ENCODE results near the gene SLC25A19.

Gene SLC25A19

GRCh38 chr17:75246404-75246803 lies 42.8 kb downstream of the SLC25A19 start:
- Histone ChIP-seq H3K4me1 (peaks cover 71 to 95% (median 87%) of the 10 kb centered on the region in 10 experiments), H3K9ac (peak overlapping the region in 9 of 11 experiments; percentile 27 to 80 (median 71); a peak in 17 of 22 replicates), H3K4me3 (no peak overlapping the region), H3K4me2 (peak overlapping the region; percentile 78 to 96 (median 90); a peak in 21 of 22 replicates), H3K9me3 (replicated peaks in 1 of 11) (no peaks in the 10 kb centered on the region), H4K20me1 (peaks cover 0 to 72% (median 12%) of the 10 kb centered on the region in 11 experiments; a peak in 13 of 22 replicates), H3K27ac (peak overlapping the region in 9 of 11 experiments; percentile 26 to 89 (median 80); a peak in 17 of 22 replicates), H3K27me3 (no peaks in the 10 kb centered on the region), H3K36me3 (peaks cover 51 to 70% (median 61%) of the 10 kb centered on the region in 11 experiments)
- no peak for TF ChIP-seq Cebpa-rat (IDR thresholded peaks at IDR 0.05)

GRCh38 chr17:75245011-75245410 lies 44.2 kb downstream of the SLC25A19 start:
- H3K4me3 ChIP-seq: peak overlapping the region in 7 of 10 experiments; percentile 10 to 53 (median 46); a peak in 13 of 20 replicates
- no peaks in the 10 kb centered on the region for H3K27me3 ChIP-seq
- TF ChIP-seq Cebpa-rat (IDR thresholded peaks at IDR 0.05): no peak
- H3K36me3 ChIP-seq: peaks cover 65 to 84% (median 74%) of the 10 kb centered on the region in 11 experiments
- H3K4me1 ChIP-seq: peaks cover 64 to 94% (median 86%) of the 10 kb centered on the region in 10 experiments
- H3K4me2 ChIP-seq: peak overlapping the region; percentile 78 to 96 (median 90)
- H3K9me3 ChIP-seq (replicated peaks in 1 of 11): no peaks in the 10 kb centered on the region
- H4K20me1 ChIP-seq: peaks cover 0 to 71% (median 10%) of the 10 kb centered on the region in 11 experiments; a peak in 10 of 22 replicates
- peak overlapping the region in 10 of 11 experiments; percentile 12 to 89 (median 80); a peak in 17 of 22 replicates for H3K27ac ChIP-seq
- peak overlapping the region; percentile 23 to 80 (median 70); a peak in 21 of 22 replicates for H3K9ac ChIP-seq

GRCh38 chr17:75244133-75244866 lies 44.9 kb downstream of the SLC25A19 start:
- H3K4me1 ChIP-seq: peaks cover 57 to 87% (median 81%) of the 10 kb centered on the region in 10 experiments
- H3K27ac ChIP-seq: peak overlapping the region in 10 of 11 experiments; percentile 45 to 89 (median 80); a peak in 20 of 22 replicates
- peaks cover 71 to 91% (median 82%) of the 10 kb centered on the region in 11 experiments for H3K36me3 ChIP-seq
- H4K20me1 ChIP-seq: peaks cover 0 to 70% (median 5%) of the 10 kb centered on the region in 11 experiments; a peak in 9 of 22 replicates
- TF ChIP-seq Cebpa-rat (IDR thresholded peaks at IDR 0.05): peak in 6 of 11 experiments; percentile 39 to 62 (median 52); a peak in 8 of 22 replicates
- peak overlapping the region; percentile 78 to 96 (median 90) for H3K4me2 ChIP-seq
- H3K9me3 ChIP-seq (replicated peaks in 1 of 11): no peaks in the 10 kb centered on the region
- peak overlapping the region in 10 of 11 experiments; percentile 23 to 80 (median 70); a peak in 19 of 22 replicates for H3K9ac ChIP-seq
- no peaks in the 10 kb centered on the region for H3K27me3 ChIP-seq
- peak overlapping the region in 6 of 10 experiments; percentile 38 to 53 (median 48); a peak in 13 of 20 replicates for H3K4me3 ChIP-seq

- Histone ChIP-seq H3K27ac (peak overlapping the region in 8 of 11 experiments; percentile 69 to 89 (median 82); a peak in 15 of 22 replicates), H3K4me2 (peak overlapping the region in 9 of 11 experiments; percentile 82 to 96 (median 90); a peak in 16 of 22 replicates), H3K4me3 (no peak overlapping the region), H3K9ac (peak overlapping the region in 8 of 11 experiments; percentile 4 to 79 (median 54); a peak in 6 of 22 replicates), H3K9me3 (replicated peaks in 1 of 11) (no peaks in the 10 kb centered on the region), H3K27me3 (no peaks in the 10 kb centered on the region), H3K36me3 (peaks cover 78 to 99% (median 89%) of the 10 kb centered on the region in 11 experiments), H4K20me1 (peaks cover 0 to 79% (median 14%) of the 10 kb centered on the region in 11 experiments; a peak in 13 of 22 replicates), H3K4me1 (peaks cover 60 to 91% (median 79%) of the 10 kb centered on the region in 10 experiments)
- no peak for TF ChIP-seq Cebpa-rat (IDR thresholded peaks at IDR 0.05)
Measured at GRCh38 chr17:75242461-75243042, 46.7 kb downstream of the SLC25A19 start.

- peaks cover 0 to 84% (median 11%) of the 10 kb centered on the region in 11 experiments; a peak in 13 of 22 replicates for H4K20me1 ChIP-seq
- no peaks in the 10 kb centered on the region for H3K27me3 ChIP-seq
- H3K9ac ChIP-seq: peak overlapping the region in 6 of 11 experiments; percentile 4 to 71 (median 25); a peak in 6 of 22 replicates
- H3K9me3 ChIP-seq (replicated peaks in 1 of 11): no peaks in the 10 kb centered on the region
- TF ChIP-seq Cebpa-rat (IDR thresholded peaks at IDR 0.05): no peak
- H3K4me3 ChIP-seq: no peak overlapping the region
- H3K4me1 ChIP-seq: peaks cover 62 to 92% (median 79%) of the 10 kb centered on the region in 10 experiments
- peak overlapping the region in 4 of 11 experiments; percentile 82 to 96 (median 90); a peak in 6 of 22 replicates for H3K4me2 ChIP-seq
- peaks cover 81 to 99% (median 91%) of the 10 kb centered on the region in 11 experiments for H3K36me3 ChIP-seq
- peak overlapping the region in 8 of 11 experiments; percentile 69 to 89 (median 82); a peak in 15 of 22 replicates for H3K27ac ChIP-seq
Measured at GRCh38 chr17:75241996-75242460, 47.2 kb downstream of the SLC25A19 start.

- H3K9me3 ChIP-seq (replicated peaks in 1 of 11): no peaks in the 10 kb centered on the region
- TF ChIP-seq Cebpa-rat (IDR thresholded peaks at IDR 0.05): no peak
- peaks cover 59 to 92% (median 79%) of the 10 kb centered on the region in 10 experiments for H3K4me1 ChIP-seq
- peak overlapping the region in 8 of 11 experiments; percentile 23 to 89 (median 82); a peak in 13 of 22 replicates for H3K27ac ChIP-seq
- H4K20me1 ChIP-seq: peaks cover 0 to 85% (median 11%) of the 10 kb centered on the region in 11 experiments; a peak in 13 of 22 replicates
- H3K4me3 ChIP-seq: no peak overlapping the region
- H3K36me3 ChIP-seq: peaks cover 83 to 100% (median 92%) of the 10 kb centered on the region in 11 experiments
- H3K27me3 ChIP-seq: no peaks in the 10 kb centered on the region
- H3K4me2 ChIP-seq: no peak overlapping the region
- peak overlapping the region in 5 of 11 experiments; percentile 12 to 71 (median 44); a peak in 7 of 22 replicates for H3K9ac ChIP-seq
Measured at GRCh38 chr17:75241502-75241901, 47.7 kb downstream of the SLC25A19 start.

- Histone ChIP-seq H4K20me1 (peaks cover 0 to 81% (median 11%) of the 10 kb centered on the region in 11 experiments; a peak in 13 of 22 replicates), H3K36me3 (peaks cover 83 to 100% (median 92%) of the 10 kb centered on the region in 11 experiments), H3K9me3 (replicated peaks in 1 of 11) (no peaks in the 10 kb centered on the region), H3K4me2 (peak overlapping the region in 7 of 11 experiments; percentile 9 to 47 (median 28); a peak in 6 of 22 replicates), H3K27ac (peak overlapping the region in 8 of 11 experiments; percentile 23 to 89 (median 58); a peak in 13 of 22 replicates), H3K4me3 (no peak overlapping the region), H3K9ac (peak overlapping the region in 5 of 11 experiments; percentile 11 to 71 (median 44); a peak in 5 of 22 replicates), H3K27me3 (no peaks in the 10 kb centered on the region), H3K4me1 (peaks cover 55 to 89% (median 75%) of the 10 kb centered on the region in 10 experiments)
- TF ChIP-seq Cebpa-rat (IDR thresholded peaks at IDR 0.05): no peak
Measured at GRCh38 chr17:75241143-75241430, 48.1 kb downstream of the SLC25A19 start.

Measured in BLaER1 treated with 17β-estradiol and CSF1 and Interleukin-3, amounts not matched to agents 10 nM and 100 nM (cell line).